SK-N-SH treated with all-trans-retinoic acid at 6 μM for 48 hours (cell line): ENCODE measurements around the gene S1PR4.

Source experiments
- BACH2 ChIP-seq: fragments of 250-450 bp; sonication (Bioruptor Pico); IDR thresholded peaks from 2 replicates; pipeline ENCODE4 v1.9.0; 2021; ENCODE audit warnings: mild to moderate bottlenecking, borderline replicate concordance
- CSDC2 ChIP-seq: fragments of 250-450 bp; sonication (Bioruptor Pico); IDR thresholded peaks from 2 replicates; pipeline ENCODE4 v1.5.0; 2020; ENCODE audit warnings: mild to moderate bottlenecking, moderate library complexity
- ISL1 ChIP-seq: fragments of 250-450 bp; sonication (Bioruptor Pico); IDR thresholded peaks from 2 replicates; pipeline ENCODE4 v2.1.2; 2022; ENCODE audit warnings: mild to moderate bottlenecking, moderate library complexity
- RARB ChIP-seq: fragments of 250-450 bp; sonication (Bioruptor Pico); IDR thresholded peaks from 2 replicates; pipeline ENCODE4 v1.8.0; 2021; ENCODE audit warnings: mild to moderate bottlenecking, moderate library complexity

DNA sequence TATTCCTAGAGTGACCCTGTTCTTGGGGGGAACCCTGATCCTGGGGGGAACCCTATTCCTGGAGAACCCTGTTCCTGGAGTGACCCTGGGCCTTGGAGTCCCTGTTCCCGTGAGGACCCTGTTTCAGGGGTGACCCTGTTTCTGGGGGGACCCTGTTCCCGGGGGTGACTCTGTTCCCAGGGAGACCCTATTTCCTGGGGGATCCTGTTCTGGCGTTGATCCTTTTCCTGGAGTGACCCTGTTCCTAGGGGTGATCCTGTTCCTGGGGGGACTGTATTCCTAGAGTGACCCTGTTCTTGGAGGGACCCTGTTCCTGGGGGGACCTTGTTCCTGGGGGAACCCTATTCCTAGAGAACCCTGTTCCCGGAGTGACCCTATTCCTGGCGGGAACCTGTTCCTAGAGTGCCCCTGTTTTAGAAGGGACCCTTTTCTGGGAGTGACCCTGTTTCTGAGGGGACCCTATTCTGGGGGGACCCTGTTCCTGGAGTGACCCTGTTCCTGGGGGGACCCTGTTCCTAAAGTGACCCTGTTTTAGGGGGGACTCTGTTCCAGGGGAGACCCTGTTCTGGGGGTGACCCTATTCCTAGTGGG lies 27.7 kb upstream of the S1PR4 start:
- TF ChIP-seq RARB (CRISPR knock-in tag) (no peak), BACH2 (CRISPR knock-in tag) (no peak), CSDC2 (CRISPR knock-in tag) (no peak), ISL1 (no peak)
